Stimulated activated CD8-positive, alpha-beta memory T cell treated with anti-CD3 and anti-CD28 coated beads, Interleukin-7, amount 100 ng/mL, for 4 hours (primary cell): ENCODE data around the gene RANBP3L.

Experiments used
- DNase-seq, 2 donors: peaks; one replicate each; pipeline ENCODE4 v3.0.0-alpha.2; 2020; ENCODE audit warnings: low read depth in 2 of 2

RANBP3L gene

GRCh38 chr5:36243653-36244052 lies 58.0 kb downstream of the RANBP3L start:
- DNase-seq = no peak

GRCh38 chr5:36242534-36243485 lies 58.9 kb downstream of the RANBP3L start:
- no peak for DNase-seq

GRCh38 chr5:36241631-36242533 lies 59.8 kb downstream of the RANBP3L start, which contains the start of gene NADK2:
TSS of gene NADK2 (minus strand) at chr5:36241925. CDS start at chr5:36241798, 127 bp downstream.
- peak; percentile 89 to 91 for DNase-seq

- DNase-seq = no peak
Measured at GRCh38 chr5:36240779-36241630, 60.7 kb downstream of the RANBP3L start.

GRCh38 chr5:36239370-36240293 lies 62.1 kb downstream of the RANBP3L start:
- no peak for DNase-seq

- no peak for DNase-seq
Measured at GRCh38 chr5:36238502-36239295, 63.0 kb downstream of the RANBP3L start.

GRCh38 chr5:36237751-36238150 lies 64.0 kb downstream of the RANBP3L start:
- no peak for DNase-seq

- no peak for DNase-seq
Measured at GRCh38 chr5:36236801-36237200, 64.9 kb downstream of the RANBP3L start.

- DNase-seq = no peak
Measured at GRCh38 chr5:36232533-36232932, 69.2 kb downstream of the RANBP3L start.

GRCh38 chr5:36230151-36230790 lies 71.4 kb downstream of the RANBP3L start:
- DNase-seq = no peak

GRCh38 chr5:36228505-36228904 lies 73.2 kb downstream of the RANBP3L start:
- no peak for DNase-seq

GRCh38 chr5:36227046-36227445 lies 74.7 kb downstream of the RANBP3L start:
- no peak for DNase-seq

- DNase-seq = no peak
Measured at GRCh38 chr5:36222620-36223019, 79.1 kb downstream of the RANBP3L start.

- no peak for DNase-seq
Measured at GRCh38 chr5:36217988-36218387, 83.7 kb downstream of the RANBP3L start.

- DNase-seq = no peak
Measured at GRCh38 chr5:36217567-36217966, 84.1 kb downstream of the RANBP3L start.

- DNase-seq = no peak
Measured at GRCh38 chr5:36215910-36216309, 85.8 kb downstream of the RANBP3L start.

GRCh38 chr5:36214436-36214835 lies 87.3 kb downstream of the RANBP3L start:
- DNase-seq = no peak

GRCh38 chr5:36209664-36210063 lies 92.0 kb downstream of the RANBP3L start:
- DNase-seq = no peak

- DNase-seq = no peak
Measured at GRCh38 chr5:36208786-36209185, 92.9 kb downstream of the RANBP3L start.
